Stimulated activated CD8-positive, alpha-beta memory T cell treated with anti-CD3 and anti-CD28 coated beads, Interleukin-4, amount 100 ng/mL, for 24 hours (primary cell): Measurements from ENCODE around the gene DICER1.

ENCODE experiments used
- DNase-seq: peaks from one replicate; pipeline ENCODE4 v3.0.0-alpha.2; 2020; ENCODE audit warnings: low read depth

DICER1 gene

DNA sequence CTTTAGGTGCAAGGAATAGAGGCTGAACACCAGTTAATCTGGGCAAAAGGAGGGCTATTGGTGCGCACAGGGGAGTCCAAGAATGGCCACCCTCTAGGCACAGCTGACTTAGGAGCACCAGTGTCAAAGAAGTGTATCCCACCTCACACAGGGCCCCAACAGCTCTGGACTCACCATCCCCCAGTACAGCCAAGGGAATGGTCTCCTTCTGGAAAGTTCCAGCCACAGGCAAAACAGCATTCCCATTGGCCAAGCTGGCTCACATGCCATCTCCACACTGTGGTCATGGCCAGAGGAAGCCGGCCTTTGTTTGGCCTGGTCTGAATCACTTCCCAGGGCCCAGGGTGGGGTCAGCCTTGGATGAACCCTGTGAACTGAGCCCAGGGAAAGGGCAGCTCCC, 120.1 kb downstream of the DICER1 start:
- DNase-seq = no peak
